HG02973 (cell line): ENCODE data around the gene DNAH7.

Experiments
- ATAC-seq: cut with Tn5 transposase; IDR thresholded peaks from one replicate; pipeline ENCODE4 v1.9.1; 2021; ENCODE audit warnings: moderate library complexity; ENCODE audit not compliant: unreplicated experiment

The DNAH7 gene

GRCh38 chr2:195879153-195879552 lies 189.5 kb downstream of the DNAH7 start:
- ATAC-seq, result no peak

GRCh38 chr2:195871326-195871725 lies 197.3 kb downstream of the DNAH7 start:
- no peak for ATAC-seq

DNA sequence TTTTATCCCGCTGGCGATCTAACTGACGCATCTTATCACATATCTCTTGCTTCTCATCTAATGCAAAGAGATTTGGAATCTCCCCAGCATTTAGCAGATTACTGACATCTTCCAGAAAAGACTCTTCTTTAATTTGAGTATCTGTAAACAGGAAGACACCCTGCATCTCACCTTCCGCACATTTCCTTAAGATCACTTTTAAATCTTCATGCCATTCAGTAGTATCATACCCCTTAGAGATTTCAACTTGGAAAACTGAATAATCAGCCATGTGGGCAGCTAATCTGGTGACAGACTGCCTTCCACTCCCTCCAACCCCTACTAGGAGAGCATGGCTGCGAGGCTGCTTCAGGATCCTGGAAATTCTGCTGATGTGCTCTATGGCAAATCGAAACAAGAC lies 204.3 kb downstream of the DNAH7 start:
- ATAC-seq, result no peak

GRCh38 chr2:195863564-195863963 lies 205.1 kb downstream of the DNAH7 start:
- ATAC-seq, result no peak

- ATAC-seq, result no peak
Observed at GRCh38 chr2:195863121-195863520, 205.5 kb downstream of the DNAH7 start.

- ATAC-seq, result no peak
Observed at GRCh38 chr2:195861821-195862220, 206.8 kb downstream of the DNAH7 start.

DNA sequence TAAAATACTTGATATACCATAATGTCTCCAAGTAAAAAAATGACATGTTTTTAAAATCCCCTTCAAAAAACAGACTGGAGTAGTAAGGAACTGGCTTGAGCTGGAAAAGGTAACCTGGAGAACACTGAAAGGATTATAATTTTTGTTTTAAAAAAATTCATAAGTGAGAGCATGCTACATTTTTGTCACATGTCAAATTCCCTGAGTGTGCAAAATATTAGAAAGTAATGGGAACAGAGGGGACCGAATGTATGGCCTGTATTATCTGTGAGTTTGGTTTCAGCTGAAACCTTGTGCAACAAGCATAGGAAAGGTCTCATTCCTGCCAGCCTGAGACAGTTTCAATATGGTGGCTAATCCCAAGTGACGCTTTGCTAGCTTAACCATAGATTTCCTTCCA lies 209.1 kb downstream of the DNAH7 start:
- ATAC-seq, result no peak

GRCh38 chr2:195857132-195857531 lies 211.5 kb downstream of the DNAH7 start:
- no peak for ATAC-seq

DNA sequence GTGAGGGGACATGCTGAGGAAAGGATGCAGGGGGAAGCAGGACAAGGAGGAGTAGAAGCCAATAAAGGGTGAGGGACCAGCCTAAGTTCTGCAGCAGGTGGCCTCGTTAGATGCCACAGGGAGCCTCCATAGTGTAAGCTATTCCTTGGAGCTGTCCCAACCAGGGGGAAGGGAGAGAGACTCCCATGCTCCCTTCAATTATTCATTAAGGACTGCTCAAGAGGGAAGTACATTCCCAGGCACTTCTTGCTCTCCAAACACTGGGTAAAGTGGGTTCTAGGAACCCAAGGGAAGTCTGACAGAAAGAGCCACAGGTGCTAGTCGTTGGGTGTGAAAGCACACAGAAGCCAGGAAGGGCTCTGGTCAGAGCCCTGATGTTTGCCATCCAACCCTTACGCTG lies 217.9 kb downstream of the DNAH7 start:
- no peak for ATAC-seq

- ATAC-seq, result no peak
Observed at GRCh38 chr2:195848119-195848899, 220.3 kb downstream of the DNAH7 start.

- no peak for ATAC-seq
Observed at GRCh38 chr2:195842932-195843331, 225.7 kb downstream of the DNAH7 start.

DNA sequence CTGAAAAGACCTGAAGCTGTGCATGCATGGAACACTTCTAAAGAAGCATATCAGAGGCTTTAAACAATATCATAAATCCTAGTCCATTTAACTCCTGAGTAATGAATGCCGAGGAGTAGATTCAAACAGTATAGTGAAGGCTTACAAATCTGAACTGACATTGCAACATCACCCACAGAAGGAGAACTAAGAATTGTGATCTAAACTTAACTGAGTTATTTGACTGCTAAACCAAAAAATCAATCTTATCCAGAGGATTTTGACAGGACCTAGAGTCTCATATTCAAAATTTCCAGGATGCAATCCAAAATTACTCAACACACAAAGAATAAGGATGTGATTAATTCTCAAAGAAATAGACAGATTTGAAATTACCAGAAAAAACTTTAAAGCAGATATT lies 230.6 kb downstream of the DNAH7 start:
- no peak for ATAC-seq

DNA sequence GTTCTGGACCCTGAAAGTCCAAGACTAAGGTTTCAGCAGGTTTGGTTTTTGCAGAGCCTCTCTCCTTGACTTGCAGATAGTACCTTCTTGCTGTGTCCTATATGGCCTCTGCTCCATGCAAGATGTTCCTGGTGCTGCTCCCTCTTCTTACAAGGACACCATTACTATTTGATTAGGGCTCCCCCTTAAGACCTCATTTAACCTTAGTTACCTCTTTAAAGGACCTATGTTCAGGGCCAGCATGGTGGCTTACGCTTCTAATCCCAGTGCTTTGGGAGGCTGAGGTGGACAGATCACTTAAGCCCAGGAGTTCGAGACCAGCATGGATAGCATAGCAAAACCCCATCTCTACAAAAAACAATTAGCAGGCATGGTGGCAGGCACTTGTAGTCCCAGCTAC lies 232.6 kb downstream of the DNAH7 start:
- ATAC-seq, result no peak

GRCh38 chr2:195834836-195835235 lies 233.8 kb downstream of the DNAH7 start:
- ATAC-seq, result no peak

DNA sequence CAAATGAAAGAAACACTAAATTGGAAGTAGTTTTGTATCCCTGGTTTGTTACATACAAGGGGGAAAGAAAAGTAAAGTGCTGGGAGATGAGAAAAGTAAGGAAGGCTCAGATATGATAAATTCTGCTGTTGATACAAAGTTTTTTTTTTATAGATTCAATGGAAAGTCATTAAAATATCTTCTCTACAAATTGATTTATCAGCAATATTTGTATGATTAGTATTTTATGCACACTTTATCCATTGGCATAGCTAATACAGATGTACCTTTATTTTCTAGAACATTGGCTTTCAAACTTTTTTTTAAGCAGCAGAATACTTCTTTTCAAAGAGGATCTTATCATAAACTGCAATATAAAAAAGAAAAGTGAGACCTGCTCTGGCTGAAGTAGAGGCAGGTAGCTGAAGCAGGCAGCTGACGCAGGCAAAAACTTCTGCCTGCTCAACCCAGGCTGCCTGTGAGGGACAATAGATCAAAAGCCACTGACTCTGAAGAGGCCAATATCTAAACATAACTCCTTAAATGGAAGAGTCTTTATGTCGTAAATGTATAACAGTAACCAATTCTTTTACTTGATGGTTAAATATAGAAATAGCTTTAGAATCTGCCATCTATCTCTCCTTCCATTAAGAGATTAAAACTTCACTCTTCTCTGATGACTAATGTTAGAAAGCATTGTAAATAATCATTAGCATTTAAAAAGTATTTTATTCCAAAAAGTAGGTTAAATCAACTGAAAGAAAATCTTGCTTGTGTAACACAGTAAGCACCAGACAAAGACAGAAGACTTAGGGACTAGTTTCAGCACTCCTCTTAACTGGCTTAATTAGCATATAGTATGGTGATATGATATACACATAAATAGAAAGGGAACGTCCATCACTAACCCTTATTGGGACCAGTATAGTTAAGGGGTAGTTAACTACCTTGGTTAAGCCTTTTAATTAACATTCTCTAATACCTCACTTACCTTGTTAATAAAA lies 237.4 kb downstream of the DNAH7 start:
- ATAC-seq, result no peak

GRCh38 chr2:195824478-195824877 lies 244.2 kb downstream of the DNAH7 start:
- no peak for ATAC-seq

GRCh38 chr2:195823206-195823605 lies 245.4 kb downstream of the DNAH7 start:
- no peak for ATAC-seq

DNA sequence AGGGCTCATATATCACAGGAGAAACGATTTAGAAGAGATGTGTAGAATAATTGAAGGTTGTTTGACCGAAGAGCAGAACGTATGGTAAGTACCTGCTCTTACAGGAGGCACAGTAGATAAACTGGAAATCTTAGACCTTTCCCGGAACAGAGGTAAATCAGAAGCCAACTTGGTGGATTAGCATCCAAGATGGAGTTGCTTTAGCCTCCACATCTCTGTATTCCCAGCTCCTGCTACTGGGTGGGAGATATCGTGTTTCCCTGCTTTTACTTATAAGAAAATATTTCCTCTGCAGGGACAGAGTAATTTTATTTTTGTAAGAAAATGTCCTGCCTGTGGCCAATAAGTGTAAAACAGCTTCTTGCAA lies 247.1 kb downstream of the DNAH7 start:
- no peak for ATAC-seq

DNA sequence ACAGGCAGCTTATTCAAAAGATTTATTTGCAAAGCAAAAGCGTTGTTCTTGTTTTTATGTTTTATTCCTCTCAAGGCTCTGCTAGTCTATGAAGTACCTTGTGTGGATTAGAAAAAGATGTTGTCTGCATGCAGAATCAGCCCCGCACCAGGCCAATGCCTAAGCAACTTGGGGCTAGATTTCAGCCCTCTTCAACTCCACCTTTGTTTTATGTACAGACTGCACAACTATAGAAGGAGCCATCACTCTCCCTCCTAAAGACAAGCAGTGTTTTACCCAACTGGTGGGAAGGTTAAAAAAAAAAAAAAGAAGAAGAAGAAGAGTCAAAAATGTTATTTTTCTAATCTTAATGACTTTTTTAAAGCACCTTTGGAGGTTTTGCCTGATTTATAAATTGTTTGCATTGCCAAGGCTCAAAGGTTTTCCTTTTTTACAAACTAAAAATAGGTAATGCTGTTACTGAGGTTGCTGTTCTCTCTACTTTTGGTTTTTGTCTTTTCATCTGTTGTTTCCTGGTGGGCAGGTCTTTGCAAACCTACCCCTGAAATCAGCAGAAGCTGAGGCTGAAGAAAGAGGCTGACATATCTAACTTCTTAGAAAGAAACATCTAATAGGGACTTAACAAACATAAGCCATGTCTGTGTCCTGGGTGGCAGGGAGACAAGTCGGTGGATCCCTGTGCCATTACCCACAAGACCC lies 247.6 kb downstream of the DNAH7 start:
- no peak for ATAC-seq

- no peak for ATAC-seq
Observed at GRCh38 chr2:195820373-195820772, 248.3 kb downstream of the DNAH7 start.

DNA sequence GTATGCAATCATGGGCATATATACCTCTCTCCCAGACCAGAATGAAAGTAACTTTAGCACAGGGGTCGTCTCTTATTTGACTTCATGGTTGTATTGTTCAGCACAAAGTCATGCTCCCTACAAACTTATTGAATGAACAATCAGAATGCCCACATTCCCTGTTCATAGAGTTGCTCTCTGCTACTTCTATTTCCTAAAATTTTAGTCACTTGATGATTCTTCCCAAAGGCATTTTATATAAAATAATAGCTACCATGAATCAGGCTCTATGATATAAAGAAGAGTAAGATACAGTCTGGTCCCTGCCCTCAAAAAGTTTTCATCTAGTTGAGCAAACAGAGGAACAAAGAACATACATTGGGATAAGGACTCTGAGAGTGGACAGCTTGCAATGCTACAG lies 249.4 kb downstream of the DNAH7 start:
- no peak for ATAC-seq
